Suppressor macrophage treated with lipopolysaccharide for 1 hour (primary cell): ENCODE measurements around the gene SLC13A5.
A peak's percentile ranks its signal among the peaks of the same experiment; 100 is the strongest.
"Not testable (repeated sequence)": the region's sequence is repeated elsewhere in the genome, so short reads cannot be mapped to it uniquely, and the experiment has no call there.

Experiments
- DNase-seq, 3 donors: peaks; one replicate each; pipeline ENCODE4 v3.0.0-alpha.2; 2020 to 2022

SLC13A5 gene

GRCh38 chr17:6683081-6683684, 30.0 kb downstream of the SLC13A5 start:
- DNase-seq, result no peak

GRCh38 chr17:6682339-6682738, 30.8 kb downstream of the SLC13A5 start:
- no peak for DNase-seq

GRCh38 chr17:6681671-6682070, 31.5 kb downstream of the SLC13A5 start:
- no peak for DNase-seq

GRCh38 chr17:6681176-6681575, 32.0 kb downstream of the SLC13A5 start:
- no peak for DNase-seq

GRCh38 chr17:6679241-6679640, 33.9 kb downstream of the SLC13A5 start:
- no peak for DNase-seq

- DNase-seq, result no peak
Measured at GRCh38 chr17:6677946-6678345, 35.2 kb downstream of the SLC13A5 start.

GRCh38 chr17:6677158-6677831, 35.9 kb downstream of the SLC13A5 start:
- DNase-seq, result no peak

- DNase-seq, result no peak
Measured at GRCh38 chr17:6676802-6677157, 36.4 kb downstream of the SLC13A5 start.

GRCh38 chr17:6675201-6675825, 37.9 kb downstream of the SLC13A5 start:
- no peak for DNase-seq

GRCh38 chr17:6674586-6674985, 38.6 kb downstream of the SLC13A5 start:
- no peak for DNase-seq

GRCh38 chr17:6671431-6671830, 41.7 kb downstream of the SLC13A5 start:
- no peak for DNase-seq

GRCh38 chr17:6670999-6671398, 42.2 kb downstream of the SLC13A5 start:
- no peak for DNase-seq

GRCh38 chr17:6670571-6670970, 42.6 kb downstream of the SLC13A5 start:
- DNase-seq, result no peak

- DNase-seq, result no peak
Measured at GRCh38 chr17:6669479-6670212, 43.5 kb downstream of the SLC13A5 start.

- DNase-seq, result no peak
Measured at GRCh38 chr17:6668727-6669425, 44.3 kb downstream of the SLC13A5 start.

GRCh38 chr17:6668219-6668618, 45.0 kb downstream of the SLC13A5 start:
- no peak for DNase-seq

- DNase-seq, result no peak
Measured at GRCh38 chr17:6667516-6667915, 45.7 kb downstream of the SLC13A5 start.

GRCh38 chr17:6666557-6666956, 46.6 kb downstream of the SLC13A5 start:
- DNase-seq, result no peak

- DNase-seq, result peak; percentile 80 to 88 (median 83)
Measured at GRCh38 chr17:6666077-6666521, 47.1 kb downstream of the SLC13A5 start.

- not testable (repeated sequence) for DNase-seq
Measured at GRCh38 chr17:6663200-6663599, 50.0 kb downstream of the SLC13A5 start.

- DNase-seq, result no peak
Measured at GRCh38 chr17:6661464-6661848, 51.7 kb downstream of the SLC13A5 start.

- DNase-seq, result peak; percentile 69 to 74 (median 73)
Measured at GRCh38 chr17:6660805-6661463, 52.2 kb downstream of the SLC13A5 start.
